Esophagus squamous epithelium (tissue), 4 donors: ENCODE data around the gene PARD3.

Experiments used
- POLR2A ChIP-seq, 4 donors: fragments of 450-650 bp; IDR thresholded peaks; one replicate each; pipeline ENCODE4 v1.6.1; 2017; ENCODE audit warnings: antibody characterized with exemption in 4 of 4, mild to moderate bottlenecking in 4 of 4, moderate library complexity in 3 of 4
- TF ChIP-seq, protein P1 (sequence below), 6 experiments: fragments of 450-650 bp in 4 of 6; fragments of 200-600 bp in 2 of 6; sonication (generic) in 2 of 6; IDR thresholded peaks; one replicate each; pipeline ENCODE4 v1.5.1; 2016 to 2019; ENCODE audit warnings: antibody characterized with exemption in 6 of 6, mild to moderate bottlenecking in 4 of 6, moderate library complexity in 4 of 6

DNA sequence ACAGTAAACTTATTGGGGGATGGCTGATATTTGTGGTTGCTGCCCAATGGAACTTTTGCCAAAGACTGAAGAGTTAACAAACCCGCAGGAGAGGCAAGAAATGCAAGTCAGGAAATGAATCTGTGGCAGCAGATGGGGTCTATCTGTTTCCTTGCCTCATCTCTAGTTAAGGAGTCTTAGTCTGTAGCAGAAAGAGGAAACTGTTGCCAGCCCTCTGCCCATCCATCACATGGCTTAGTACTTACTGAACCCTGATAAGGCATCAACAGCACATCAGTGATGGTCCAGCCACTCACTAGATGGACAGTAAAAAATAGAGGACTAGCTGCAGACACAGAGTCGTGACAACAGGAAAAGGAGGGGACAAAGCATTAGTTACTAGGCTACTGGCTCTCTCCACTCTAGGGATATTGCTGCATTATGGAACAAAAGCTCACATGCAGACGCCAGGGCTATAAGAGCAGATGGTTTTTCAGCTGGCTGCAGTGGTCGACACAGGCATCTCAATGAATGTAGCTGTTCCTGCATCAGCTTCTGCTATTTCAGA is 614.7 kb downstream of the PARD3 start:
- TF ChIP-seq, protein P1, sequence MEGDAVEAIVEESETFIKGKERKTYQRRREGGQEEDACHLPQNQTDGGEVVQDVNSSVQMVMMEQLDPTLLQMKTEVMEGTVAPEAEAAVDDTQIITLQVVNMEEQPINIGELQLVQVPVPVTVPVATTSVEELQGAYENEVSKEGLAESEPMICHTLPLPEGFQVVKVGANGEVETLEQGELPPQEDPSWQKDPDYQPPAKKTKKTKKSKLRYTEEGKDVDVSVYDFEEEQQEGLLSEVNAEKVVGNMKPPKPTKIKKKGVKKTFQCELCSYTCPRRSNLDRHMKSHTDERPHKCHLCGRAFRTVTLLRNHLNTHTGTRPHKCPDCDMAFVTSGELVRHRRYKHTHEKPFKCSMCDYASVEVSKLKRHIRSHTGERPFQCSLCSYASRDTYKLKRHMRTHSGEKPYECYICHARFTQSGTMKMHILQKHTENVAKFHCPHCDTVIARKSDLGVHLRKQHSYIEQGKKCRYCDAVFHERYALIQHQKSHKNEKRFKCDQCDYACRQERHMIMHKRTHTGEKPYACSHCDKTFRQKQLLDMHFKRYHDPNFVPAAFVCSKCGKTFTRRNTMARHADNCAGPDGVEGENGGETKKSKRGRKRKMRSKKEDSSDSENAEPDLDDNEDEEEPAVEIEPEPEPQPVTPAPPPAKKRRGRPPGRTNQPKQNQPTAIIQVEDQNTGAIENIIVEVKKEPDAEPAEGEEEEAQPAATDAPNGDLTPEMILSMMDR (IDR thresholded peaks at IDR 0.05) = no peak
- no peak for TF ChIP-seq POLR2A (IDR thresholded peaks at IDR 0.05)
